Right lobe of liver (tissue), 6 donors: ENCODE measurements around the gene LORICRIN. TPM values are rescaled to one million over a fixed set of nuclear protein-coding genes. Genes with fewer than 3 reads are reported as not detected.
A peak's percentile ranks its signal among the peaks of the same experiment; 100 is the strongest.

Source experiments
- ATAC-seq, 4 donors: fragments of 200-7000 bp; cut with Tn5 transposase; one replicate each; pipeline ENCODE4 v1.9.1; 2020; ENCODE audit warnings: mild to moderate bottlenecking in 4 of 4, moderate library complexity in 4 of 4
- DNase-seq, 3 donors: peaks; one replicate each; pipeline ENCODE4 v3.0.0-alpha.2; 2020
- H3K27ac ChIP-seq, 3 donors: fragments of 200-600 bp; one replicate each; pipeline ENCODE4 v1.8.0; 2022
- H3K27me3 ChIP-seq, 2 donors: fragments of 200-600 bp; one replicate each; pipeline ENCODE4 v1.8.0; 2022
- H3K36me3 ChIP-seq, 4 donors: fragments of 200-600 bp; sonication (generic) in 1 of 4; one replicate each; pipeline versions ENCODE4 v1.5.1 to v1.8.0; 2017 to 2022; ENCODE audit warnings: control low read depth in 1 of 4
- H3K4me1 ChIP-seq, 4 donors: fragments of 200-600 bp; sonication (generic) in 1 of 4; one replicate each; pipeline versions ENCODE4 v1.5.1 to v1.8.0; 2017 to 2022; ENCODE audit warnings: control low read depth in 1 of 4
- H3K4me3 ChIP-seq, 3 donors: fragments of 200-600 bp; one replicate each; pipeline ENCODE4 v1.8.0; 2022
- H3K9me3 ChIP-seq, 4 donors: fragments of 200-600 bp; sonication (generic) in 1 of 4; one replicate each; pipeline versions ENCODE4 v1.5.1 to v1.8.0; 2017 to 2022; ENCODE audit warnings: control low read depth in 1 of 4
- CTCF ChIP-seq, 4 donors: fragments of 200-600 bp in 3 of 4; fragments of 450-650 bp in 1 of 4; IDR thresholded peaks; one replicate each; pipeline versions ENCODE4 v1.5.1 to v1.8.0; 2016 to 2022; ENCODE audit warnings: antibody characterized with exemption in 4 of 4, mild to moderate bottlenecking in 2 of 4
- POLR2A ChIP-seq: fragments of 450-650 bp; IDR thresholded peaks from one replicate; pipeline ENCODE4 v1.6.1; 2017; ENCODE audit warnings: antibody characterized with exemption, mild to moderate bottlenecking
- WGBS: methylation state at CpG from one replicate; pipeline ENCODE4 v1.1.6; 2018; ENCODE audit warnings: low coverage, low lambda C conversion rate; ENCODE audit not compliant: insufficient coverage; ENCODE audit errors: missing lambda C conversion rate; 5-methylcytosine and 5-hydroxymethylcytosine counted together
- intact Hi-C, 2 donors: fragments of 100-400 bp; cut with DNase I; formaldehyde crosslinking; loops; one replicate each; pipeline versions ENCODE4 v1.11.2 to v1.14.1; 2022
- total RNA-seq, 6 experiments: library from RNA; depleted of rRNA in 2 of 6; stranded (reverse); fragments of >200 nt in 2 of 6; fragmentation: NEBNext Ultra II Directional in 3 of 6; extraction: Animal tissue kit (Norgen Biotek cat#: 25700) in 3 of 6; gene quantifications; one replicate each; pipeline versions ENCODE4 v1.1.0 to v1.2.4, GENCODE V29; 2016 to 2023
- donor health status: DM: no; HTN: yes; CAD: no.
- donor health status: DM: no; HTN: no; CAD: no.
- donor health status: DM: no; HTN: no; CAD: no.
- donor health status: DM: no; HTN: yes; CAD: no.
- donor health status: DM: no; HTN: yes; CAD: no.

Gene LORICRIN
- total RNA-seq, 6 experiments from 2014 or later, result not detected

GRCh38 chr1:153232553-153232952, 26.9 kb upstream of the LORICRIN start:
- 39% methylated on average over 3 of the region's 3 CpGs for WGBS
- Histone ChIP-seq H3K4me3 (no peak overlapping the region), H3K9me3 (no peaks in the 10 kb centered on the region), H3K27me3 (peaks cover 0 to 3% of the 10 kb centered on the region in 2 donors), H3K4me1 (no peaks in the 10 kb centered on the region), H3K36me3 (no peaks in the 10 kb centered on the region), H3K27ac (no peak overlapping the region)
- TF ChIP-seq CTCF (IDR thresholded peaks at IDR 0.05), result no peak
- no peak for TF ChIP-seq POLR2A
- peak in 1 of 3 donors; percentile 49 for DNase-seq
- ATAC-seq, result peak in 3 of 4 donors; percentile 20 to 33 (median 22)
- intact Hi-C loops, result no loop called here

GRCh38 chr1:153233448-153233847, 26.0 kb upstream of the LORICRIN start:
- DNase-seq (no peak), ATAC-seq (no peak)
- Histone ChIP-seq H3K4me1 (no peaks in the 10 kb centered on the region), H3K27me3 (peaks cover 0 to 3% of the 10 kb centered on the region in 2 donors), H3K27ac (no peak overlapping the region), H3K9me3 (no peaks in the 10 kb centered on the region), H3K4me3 (no peak overlapping the region), H3K36me3 (no peaks in the 10 kb centered on the region)
- 78% methylated on average over 1 of the region's 1 CpG for WGBS
- intact Hi-C loops, result no loop called here
- TF ChIP-seq POLR2A, result no peak

GRCh38 chr1:153238527-153238926, 21.0 kb upstream of the LORICRIN start:
- H3K27ac ChIP-seq, result no peak overlapping the region
- no peaks in the 10 kb centered on the region for H3K4me1 ChIP-seq
- H3K9me3 ChIP-seq, result no peaks in the 10 kb centered on the region
- ATAC-seq, result peak in 2 of 4 donors; percentile 20 to 46
- 71% methylated on average over 2 of the region's 2 CpGs for WGBS
- TF ChIP-seq CTCF (IDR thresholded peaks at IDR 0.05), result no peak
- H3K27me3 ChIP-seq, result peaks cover 0 to 3% of the 10 kb centered on the region in 2 donors
- H3K36me3 ChIP-seq, result no peaks in the 10 kb centered on the region
- intact Hi-C loops, result no loop called here
- no peak for DNase-seq
- no peak overlapping the region for H3K4me3 ChIP-seq

GRCh38 chr1:153242160-153242559, 17.3 kb upstream of the LORICRIN start:
- WGBS, result 40% methylated on average over 1 of the region's 1 CpG
- peaks cover 0 to 3% of the 10 kb centered on the region in 2 donors for H3K27me3 ChIP-seq
- intact Hi-C loops, result no loop called here
- no peaks in the 10 kb centered on the region for H3K9me3 ChIP-seq
- no peak overlapping the region for H3K27ac ChIP-seq
- no peak for TF ChIP-seq POLR2A
- TF ChIP-seq CTCF (IDR thresholded peaks at IDR 0.05), result no peak
- DNase-seq (no peak), ATAC-seq (no peak)
- no peaks in the 10 kb centered on the region for H3K4me1 ChIP-seq
- no peak overlapping the region for H3K4me3 ChIP-seq
- no peaks in the 10 kb centered on the region for H3K36me3 ChIP-seq

- Histone ChIP-seq H3K4me1 (no peaks in the 10 kb centered on the region), H3K36me3 (no peaks in the 10 kb centered on the region), H3K27me3 (no peaks in the 10 kb centered on the region), H3K27ac (no peak overlapping the region), H3K4me3 (no peak overlapping the region), H3K9me3 (no peaks in the 10 kb centered on the region)
- DNase-seq, result no peak
- intact Hi-C loops, result no loop called here
- TF ChIP-seq POLR2A (no peak), CTCF (IDR thresholded peaks at IDR 0.05) (no peak)
- no peak for ATAC-seq
- WGBS, result 81% methylated on average over 3 of the region's 4 CpGs
Observed at GRCh38 chr1:153245466-153245865, 14.0 kb upstream of the LORICRIN start.
